HG03558 (cell line): ENCODE measurements around the gene PTPRE.

Experiments
- ATAC-seq: cut with Tn5 transposase; IDR thresholded peaks from one replicate; pipeline ENCODE4 v1.9.1; 2021; ENCODE audit warnings: moderate number of reproducible peaks; ENCODE audit not compliant: unreplicated experiment; ENCODE audit errors: extremely low read depth

Gene PTPRE

DNA sequence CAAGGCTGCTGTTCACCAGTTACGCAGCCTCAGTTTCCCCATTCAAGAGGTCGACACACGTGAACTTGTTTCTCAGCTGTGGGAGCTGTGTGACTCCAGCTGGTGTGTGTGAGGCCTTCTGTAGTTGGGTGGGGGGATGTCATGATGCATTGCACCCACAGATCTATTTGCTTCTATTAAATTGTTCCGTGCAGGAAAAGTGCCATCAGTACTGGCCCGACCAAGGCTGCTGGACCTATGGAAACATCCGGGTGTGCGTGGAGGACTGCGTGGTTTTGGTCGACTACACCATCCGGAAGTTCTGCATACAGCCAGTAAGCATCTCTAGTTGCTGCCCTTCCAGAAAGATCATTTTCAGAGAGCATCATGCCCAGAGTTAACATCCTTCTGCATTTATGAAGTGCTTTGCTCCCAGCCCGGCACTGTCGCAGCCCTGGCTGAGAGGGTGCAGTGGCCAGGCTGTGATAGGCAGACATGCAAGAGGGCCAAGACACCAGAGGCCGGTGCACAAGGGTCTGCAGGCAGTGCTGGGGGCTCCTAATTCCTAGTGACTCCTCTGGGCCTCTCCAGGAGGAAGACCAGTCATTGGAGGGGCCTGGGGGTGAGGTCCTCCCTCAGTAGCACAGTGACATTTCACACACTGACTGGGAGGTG, 159.1 kb downstream of the PTPRE start:
- ATAC-seq: no peak

DNA sequence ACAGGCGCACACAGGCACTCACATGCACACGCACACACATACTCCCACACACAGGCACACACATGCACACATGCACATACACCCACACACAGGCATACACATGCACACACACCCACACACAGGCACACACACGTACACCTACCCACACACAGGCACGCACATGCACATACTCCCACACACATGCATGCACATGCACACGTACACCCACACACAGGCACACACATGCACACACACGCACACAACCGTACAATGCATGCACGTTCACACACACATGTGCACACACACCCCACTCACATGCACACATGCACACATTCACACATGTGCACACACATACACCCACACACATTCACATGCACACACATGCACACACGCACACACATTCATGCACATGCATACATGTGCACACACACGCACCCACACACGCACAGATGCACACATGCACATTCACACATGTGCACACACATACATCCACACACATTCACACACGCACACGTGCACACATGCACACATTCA, 160.0 kb downstream of the PTPRE start:
- ATAC-seq: no peak

DNA sequence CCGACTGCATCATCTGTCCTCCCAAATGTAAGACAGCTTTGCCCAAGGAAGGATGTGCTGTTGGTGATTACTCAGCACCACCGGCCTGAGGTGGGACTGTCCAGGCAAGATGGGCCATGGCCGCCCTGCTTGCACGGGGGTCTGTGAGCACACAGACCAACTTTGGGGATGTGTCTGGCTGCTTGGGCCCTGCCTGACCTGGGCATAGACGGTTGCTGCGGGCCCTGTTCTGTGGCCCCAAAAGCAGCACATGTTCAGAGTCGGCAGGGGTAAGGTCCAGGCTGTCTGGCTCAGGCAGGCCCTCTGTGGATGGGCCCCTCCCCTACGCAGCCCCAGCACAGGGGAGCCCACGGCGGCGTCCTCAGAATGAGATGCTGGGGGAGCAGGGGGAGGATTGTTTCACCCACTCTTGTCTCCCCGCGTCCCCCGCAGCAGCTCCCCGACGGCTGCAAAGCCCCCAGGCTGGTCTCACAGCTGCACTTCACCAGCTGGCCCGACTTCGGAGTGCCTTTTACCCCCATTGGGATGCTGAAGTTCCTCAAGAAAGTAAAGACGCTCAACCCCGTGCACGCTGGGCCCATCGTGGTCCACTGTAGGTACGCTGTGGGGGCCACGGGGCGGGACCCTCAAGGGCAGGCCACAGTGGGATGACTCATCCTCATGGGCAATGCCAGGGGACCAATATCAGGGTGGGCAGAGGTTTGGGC, 160.9 kb downstream of the PTPRE start:
- no peak for ATAC-seq

DNA sequence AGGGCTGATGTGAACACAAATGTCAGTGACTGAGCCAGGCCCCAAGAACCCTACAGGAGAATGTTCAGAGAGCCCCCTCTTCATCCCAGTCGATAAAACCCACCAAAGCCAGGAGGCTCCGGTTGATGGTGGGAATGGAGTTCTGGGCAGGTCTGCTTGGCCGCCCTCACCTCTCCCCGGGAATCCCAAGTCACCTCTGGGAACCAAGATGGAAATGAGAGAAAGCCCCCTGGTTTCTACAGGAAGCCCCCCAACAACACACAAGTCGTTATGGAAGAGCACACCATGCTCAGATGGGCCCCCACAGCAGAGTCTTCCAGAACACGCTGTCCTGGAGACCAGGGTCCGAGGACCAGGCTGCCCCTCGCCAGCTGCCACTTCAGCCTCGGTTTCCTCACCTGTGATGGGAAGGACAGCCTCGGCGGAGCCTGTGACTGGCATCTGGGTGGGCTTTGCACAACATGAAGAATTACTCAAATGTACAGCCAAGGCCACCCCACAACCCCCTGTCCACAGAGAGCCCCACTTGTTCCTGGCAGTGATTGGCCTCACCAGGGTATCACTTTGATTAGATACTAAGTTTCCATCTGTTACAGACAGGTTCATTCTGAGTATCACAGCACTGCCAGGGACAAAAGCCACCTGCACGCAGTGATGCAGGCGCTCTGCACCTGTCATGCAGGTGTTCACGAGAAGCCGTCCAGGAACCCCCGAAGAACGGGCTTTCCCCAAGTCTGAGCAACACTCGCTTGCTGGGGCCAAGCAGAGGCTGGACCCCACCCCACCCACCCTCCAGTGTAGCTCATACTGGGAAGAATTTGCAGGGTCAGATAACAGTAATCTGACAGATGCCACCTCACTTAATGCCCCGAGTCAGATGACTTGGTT, 161.7 kb downstream of the PTPRE start:
- no peak for ATAC-seq

DNA sequence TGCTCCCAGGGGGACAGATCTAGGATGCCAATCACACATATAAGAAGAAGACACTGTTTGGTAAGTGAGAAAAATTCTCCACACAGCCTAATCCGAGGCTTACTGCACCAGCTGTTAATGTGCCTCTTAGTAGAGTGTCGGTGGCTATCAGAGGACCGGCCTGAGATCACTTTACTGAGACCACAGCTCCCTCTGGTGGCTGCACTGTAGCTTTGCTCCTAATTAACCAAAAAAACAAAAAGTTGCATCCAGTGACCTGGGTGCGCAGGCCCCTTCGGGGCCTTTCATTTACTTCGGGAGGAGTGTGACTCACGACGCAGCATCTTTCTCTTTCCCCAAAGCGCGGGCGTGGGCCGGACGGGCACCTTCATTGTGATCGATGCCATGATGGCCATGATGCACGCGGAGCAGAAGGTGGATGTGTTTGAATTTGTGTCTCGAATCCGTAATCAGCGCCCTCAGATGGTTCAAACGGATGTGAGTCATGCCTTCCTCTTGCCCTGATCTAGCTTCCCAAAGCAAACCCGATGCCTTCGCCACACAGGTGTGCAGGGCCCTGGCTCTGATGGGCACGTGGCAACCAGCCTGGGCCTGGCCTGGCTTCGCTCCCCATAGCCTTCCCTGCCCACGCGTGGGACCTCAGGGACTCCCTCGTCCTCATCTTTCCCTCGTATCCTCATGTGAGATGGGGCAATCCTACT, 162.6 kb downstream of the PTPRE start:
- ATAC-seq: no peak

DNA sequence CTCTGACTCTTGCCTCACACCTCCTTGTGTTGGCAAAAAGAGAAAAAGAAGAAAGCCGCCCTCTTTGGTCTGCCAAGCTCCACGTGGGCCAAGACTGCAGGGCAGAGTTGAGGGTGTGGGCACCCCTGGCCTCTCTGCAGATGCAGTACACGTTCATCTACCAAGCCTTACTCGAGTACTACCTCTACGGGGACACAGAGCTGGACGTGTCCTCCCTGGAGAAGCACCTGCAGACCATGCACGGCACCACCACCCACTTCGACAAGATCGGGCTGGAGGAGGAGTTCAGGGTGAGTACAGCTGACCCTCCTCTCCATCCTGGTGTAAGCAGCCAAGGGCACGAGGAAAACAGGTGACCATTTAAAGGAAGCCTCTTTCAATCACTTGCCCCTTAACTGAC, 163.3 kb downstream of the PTPRE start:
- ATAC-seq: no peak

DNA sequence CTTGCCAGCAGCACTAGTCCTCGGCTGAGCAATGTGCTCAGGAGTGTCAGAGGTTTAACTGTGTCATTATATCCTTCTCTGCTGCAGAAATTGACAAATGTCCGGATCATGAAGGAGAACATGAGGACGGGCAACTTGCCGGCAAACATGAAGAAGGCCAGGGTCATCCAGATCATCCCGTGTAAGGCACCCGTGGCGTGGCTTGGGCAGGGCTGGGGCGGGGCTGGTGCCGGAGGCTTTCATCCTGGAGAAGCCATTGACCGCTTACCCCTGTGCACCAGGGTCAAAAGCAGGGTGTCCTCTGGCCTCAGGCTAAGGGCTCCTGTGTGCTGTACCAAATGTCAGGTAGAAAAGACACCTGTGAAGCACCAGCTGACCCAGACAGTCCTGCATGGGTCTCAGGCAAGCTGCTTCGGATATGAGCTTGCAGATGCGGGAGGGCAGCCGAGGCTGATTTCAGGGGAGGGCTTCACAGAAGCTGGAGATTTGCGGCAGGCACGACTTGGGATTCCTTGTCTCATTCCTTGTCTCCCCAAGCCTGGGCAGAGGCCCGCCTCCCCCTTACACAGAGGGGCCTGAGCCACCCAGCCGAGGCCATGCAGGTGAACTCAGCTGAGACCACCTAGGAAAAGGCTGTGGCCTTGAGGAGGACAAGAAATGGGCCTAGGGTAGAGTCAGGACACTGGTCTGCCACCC, 164.0 kb downstream of the PTPRE start:
- no peak for ATAC-seq

DNA sequence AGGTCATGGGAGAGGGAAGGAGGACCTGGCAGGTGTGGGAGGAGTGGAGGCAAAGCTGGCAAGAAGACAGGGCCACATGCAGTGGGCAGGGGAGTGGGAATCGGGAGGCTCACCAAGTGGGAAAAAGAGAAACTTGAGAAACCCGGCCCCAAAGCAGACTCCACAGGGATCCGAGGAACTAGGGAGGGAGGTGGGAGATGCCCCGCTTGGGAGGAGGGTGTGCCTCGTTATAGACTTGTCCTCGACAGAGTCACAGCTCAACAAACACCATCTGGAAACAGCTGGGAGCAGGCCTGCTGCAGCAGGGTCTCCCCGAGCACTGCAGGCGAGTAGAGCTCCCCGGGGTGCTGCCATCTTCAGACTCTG, 164.5 kb downstream of the PTPRE start:
- no peak for ATAC-seq

DNA sequence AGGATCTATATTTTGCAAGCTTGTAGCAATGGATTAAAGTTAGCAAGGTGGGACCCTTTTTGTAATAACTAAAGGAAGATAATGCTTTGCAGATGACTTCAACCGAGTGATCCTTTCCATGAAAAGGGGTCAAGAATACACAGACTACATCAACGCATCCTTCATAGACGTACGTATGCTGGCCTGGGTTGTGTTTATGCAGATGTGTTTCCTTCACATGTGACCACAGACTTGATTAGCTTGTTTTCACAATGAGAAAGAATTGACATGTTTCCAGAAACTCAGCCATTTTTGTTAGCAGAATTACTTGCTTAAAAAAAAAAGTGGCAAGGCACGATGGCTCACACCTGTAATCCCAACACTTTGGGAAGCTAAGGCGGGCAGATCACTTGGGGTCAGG, 165.1 kb downstream of the PTPRE start:
- ATAC-seq: no peak

DNA sequence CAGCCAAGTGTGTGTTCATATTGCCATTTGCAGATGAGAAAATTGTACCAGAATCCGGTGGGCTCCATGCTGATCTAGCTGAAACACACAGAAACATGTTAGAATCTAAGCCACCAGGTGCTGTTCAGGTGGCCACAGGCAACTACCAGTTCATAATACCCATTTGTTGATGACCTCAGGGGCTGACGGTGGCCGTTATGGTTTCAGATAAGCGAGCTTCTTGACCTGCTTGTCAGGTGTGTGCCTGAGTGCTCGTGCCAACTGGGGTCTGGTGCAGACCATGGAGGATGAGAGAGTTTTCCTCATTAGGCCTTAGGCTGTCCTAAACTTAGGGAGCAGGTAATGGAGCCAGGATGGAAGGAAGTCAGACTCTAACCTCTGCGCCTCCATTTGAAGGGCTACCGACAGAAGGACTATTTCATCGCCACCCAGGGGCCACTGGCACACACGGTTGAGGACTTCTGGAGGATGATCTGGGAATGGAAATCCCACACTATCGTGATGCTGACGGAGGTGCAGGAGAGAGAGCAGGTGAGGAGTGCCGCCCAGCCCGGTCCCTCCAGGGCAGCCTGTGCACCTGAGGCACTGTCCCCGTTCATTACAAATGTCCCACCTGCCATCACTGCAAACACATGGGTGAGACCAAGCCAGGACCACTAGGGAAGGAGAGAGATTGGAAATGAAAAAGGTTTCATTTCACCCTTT, 166.2 kb downstream of the PTPRE start:
- no peak for ATAC-seq

DNA sequence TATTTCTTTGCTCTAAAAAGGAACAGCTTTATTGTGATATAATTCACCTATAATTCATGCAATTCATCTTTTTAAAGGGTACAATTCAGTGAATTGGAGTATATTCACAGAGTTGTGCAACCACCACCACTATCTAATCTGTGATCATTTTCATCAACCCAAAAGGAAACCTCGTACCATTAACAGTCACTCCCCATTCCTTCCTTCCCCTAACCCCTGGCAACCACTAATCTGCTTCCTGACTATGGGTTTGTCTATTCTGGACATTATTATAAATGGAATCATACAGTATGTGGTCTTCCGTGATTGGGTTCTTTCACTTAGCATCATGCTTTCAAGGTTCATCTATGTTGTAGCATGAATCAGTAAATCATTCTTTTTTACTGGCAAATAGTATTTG, 167.0 kb downstream of the PTPRE start:
- ATAC-seq: no peak

DNA sequence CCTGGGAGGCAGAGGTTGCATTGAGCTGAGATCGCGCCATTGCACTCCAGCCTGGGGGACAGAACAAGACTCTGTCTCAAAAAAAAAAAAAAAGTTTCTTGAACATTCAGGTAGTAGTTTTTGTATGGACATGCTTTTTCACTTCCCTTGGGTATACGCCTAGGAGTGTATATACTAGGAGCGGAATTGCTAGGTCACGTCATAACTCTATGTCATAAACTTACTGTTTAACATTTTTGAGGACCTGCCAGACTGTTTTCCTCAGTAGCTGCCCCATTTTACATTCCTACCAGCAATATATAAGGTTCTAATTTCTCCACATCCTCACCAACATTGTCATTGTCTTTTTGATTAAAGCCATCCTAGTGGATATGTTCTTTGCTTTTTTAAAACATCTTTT, 167.7 kb downstream of the PTPRE start:
- no peak for ATAC-seq

DNA sequence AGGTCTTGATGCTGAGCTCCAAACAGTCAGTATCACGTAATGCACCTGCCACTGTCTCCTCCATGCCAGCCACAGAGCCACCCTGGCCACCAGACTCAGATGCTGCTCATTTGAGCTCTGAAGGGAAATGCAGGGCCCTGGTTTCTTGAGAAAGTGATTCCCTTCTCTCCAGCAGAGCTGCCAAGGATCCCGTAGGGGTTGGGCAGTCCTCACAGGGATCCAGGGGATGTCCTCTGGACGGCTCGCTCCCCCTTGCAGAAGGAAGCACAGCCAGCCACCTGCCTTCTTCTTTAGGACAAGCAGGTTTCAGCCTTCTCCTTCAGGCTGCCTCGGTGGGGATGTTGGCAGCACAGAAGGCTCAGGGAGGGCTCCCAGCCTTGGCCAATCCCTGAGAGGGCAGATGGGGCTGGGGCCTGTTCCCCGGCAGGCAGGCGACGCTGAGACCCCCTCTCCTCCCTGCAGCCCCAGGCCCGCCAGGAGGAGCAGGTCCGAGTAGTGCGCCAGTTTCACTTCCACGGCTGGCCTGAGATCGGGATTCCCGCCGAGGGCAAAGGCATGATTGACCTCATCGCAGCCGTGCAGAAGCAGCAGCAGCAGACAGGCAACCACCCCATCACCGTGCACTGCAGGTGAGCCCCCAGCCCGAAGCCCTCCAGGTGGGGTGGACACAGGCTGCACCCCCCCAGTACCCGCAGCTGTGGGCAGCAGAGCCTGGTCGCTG, 170.4 kb downstream of the PTPRE start:
- no peak for ATAC-seq

DNA sequence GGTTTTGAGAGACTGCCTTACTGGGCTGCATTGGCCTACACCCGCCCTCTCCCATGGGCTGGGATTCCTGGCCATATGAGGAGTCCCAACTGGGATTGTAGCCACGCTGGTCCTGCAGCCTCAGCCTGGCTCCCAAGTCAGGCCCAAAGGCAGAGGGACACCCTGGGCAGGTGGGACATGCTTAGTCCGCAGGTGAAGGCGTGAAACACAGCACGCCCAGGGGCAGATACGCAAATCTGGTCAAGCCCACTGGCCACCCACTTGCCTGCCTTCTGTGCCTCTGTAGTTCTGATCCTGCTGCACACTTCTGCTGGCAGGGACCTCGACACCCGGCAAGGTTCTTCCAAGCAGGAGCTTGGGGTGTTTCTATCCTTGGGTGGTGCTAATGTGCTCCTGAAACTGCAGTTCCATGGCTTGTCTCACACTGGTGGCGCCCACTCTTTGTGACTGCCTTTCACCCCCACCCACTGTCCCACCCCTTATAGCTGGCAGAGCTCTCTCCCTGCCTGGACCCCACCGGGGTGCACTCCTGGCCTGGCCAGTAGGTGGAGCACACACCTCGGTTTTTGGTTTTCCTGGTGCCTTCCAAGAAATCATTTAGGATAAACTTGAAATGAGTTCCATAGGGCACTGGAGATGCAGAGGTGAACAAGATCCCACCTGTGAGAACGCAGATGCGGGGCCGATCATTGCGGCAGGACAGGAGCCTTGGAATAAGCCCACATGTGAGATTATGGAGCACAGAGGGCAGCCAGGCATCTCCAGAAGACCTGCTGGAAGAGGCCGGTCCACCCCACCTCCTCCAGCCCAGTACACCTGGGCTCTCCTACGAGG, 171.4 kb downstream of the PTPRE start:
- no peak for ATAC-seq

DNA sequence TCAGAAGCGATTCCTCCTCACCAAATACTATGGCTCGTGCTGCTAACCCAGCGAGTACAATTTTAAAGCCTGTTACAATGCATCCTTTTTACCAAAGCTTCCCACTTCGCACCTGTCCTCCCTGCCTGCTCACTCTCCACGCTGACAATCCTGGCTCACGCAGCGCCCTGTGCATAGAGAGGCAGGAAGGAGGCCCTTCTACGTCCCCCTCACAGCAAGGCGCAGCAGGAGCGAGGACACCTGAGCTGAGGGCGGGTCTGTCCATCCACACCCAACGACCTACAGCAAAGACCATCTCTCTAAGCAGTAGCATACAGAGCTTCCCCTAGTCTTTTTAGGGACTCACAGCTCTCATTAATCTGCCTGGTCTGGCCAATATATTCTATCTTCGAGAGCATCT, 173.3 kb downstream of the PTPRE start:
- ATAC-seq: no peak

DNA sequence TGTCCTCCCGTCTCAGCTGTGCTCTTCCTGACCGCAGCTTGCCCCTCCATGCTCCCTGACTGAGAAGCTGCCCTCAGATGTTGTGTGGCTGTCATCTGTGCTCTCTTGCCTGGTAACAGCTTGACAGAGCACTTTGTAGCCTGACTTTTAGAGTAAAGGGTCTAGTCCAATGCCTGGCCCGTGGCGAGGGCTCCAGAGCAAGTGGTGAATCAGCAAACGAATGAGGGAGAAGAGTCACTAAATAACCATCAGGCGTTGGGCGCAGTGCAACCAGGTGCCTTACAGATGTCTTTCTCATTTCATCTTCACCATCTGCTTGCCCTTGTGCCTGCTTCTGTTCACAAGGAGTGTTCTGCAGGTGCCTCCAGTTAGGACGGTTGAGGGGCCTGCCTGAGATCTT, 173.7 kb downstream of the PTPRE start:
- ATAC-seq: no peak

DNA sequence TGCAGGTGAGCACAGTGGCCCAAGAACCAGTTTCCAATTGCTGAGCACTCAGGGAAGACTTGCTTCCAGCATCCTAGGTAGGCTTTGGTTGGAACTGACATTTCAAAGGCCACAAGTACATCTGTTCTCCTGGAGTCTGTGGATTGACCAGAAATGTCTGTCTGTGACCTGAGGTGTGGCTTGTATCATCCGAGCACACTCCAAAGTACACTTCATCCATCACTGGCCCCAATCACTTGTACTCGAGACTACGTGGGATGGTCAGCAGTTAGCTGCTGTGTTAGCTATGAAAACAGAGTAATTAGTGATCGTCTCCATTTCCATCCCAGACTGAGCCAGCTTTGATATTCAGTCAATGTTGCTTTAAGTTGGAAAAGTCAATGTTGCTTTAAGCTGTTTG, 174.3 kb downstream of the PTPRE start:
- no peak for ATAC-seq

DNA sequence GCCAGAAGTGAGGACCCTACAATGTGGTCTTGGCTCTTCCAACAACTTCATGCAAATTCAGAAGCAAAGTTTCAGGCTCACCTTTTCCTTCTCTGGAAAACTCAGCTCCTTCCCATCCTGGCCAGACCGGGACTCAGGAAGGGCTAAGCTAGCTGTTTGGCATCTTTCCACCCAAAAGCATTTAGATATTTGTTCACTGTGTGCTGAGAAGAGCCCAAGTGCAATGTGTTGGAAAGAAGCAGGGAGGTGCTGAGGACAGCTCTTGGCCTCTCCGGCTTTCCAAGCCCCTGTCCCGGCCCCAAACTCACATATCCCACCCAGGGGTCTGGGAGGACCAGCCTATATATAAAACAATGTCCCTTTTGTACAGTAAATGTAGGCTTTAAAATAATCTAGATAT, 174.8 kb downstream of the PTPRE start:
- no peak for ATAC-seq
